SK-N-SH treated with all-trans-retinoic acid at 6 μM for 48 hours (cell line): Measurements from ENCODE around the gene PKLR.
"Not testable (repeated sequence)": the region's sequence is repeated elsewhere in the genome, so short reads cannot be mapped to it uniquely, and the experiment has no call there.

Source experiments
- ATAC-seq: fragments of 200-7000 bp; cut with Tn5 transposase; 3 replicates; pipeline ENCODE4 v1.9.1; 2020; ENCODE audit warnings: mild to moderate bottlenecking, moderate library complexity
- ARNTL ChIP-seq: fragments of 450-650 bp; formaldehyde crosslinking; IDR thresholded peaks from 2 replicates; pipeline ENCODE4 v1.5.0; 2020; ENCODE audit warnings: low read depth, mild to moderate bottlenecking, moderate library complexity, borderline replicate concordance
- BACH2 ChIP-seq: fragments of 250-450 bp; sonication (Bioruptor Pico); IDR thresholded peaks from 2 replicates; pipeline ENCODE4 v1.9.0; 2021; ENCODE audit warnings: mild to moderate bottlenecking, borderline replicate concordance
- CSDC2 ChIP-seq: fragments of 250-450 bp; sonication (Bioruptor Pico); IDR thresholded peaks from 2 replicates; pipeline ENCODE4 v1.5.0; 2020; ENCODE audit warnings: mild to moderate bottlenecking, moderate library complexity
- CSRNP3 ChIP-seq: fragments of 250-450 bp; sonication (Bioruptor Pico); IDR thresholded peaks from 2 replicates; pipeline ENCODE4 v1.5.1; 2021; ENCODE audit warnings: mild to moderate bottlenecking, moderate library complexity
- ESRRG ChIP-seq: fragments of 250-450 bp; sonication (Bioruptor Pico); IDR thresholded peaks from 2 replicates; pipeline ENCODE4 v1.6.1; 2021; ENCODE audit warnings: mild to moderate bottlenecking
- OSR1 ChIP-seq: fragments of 250-450 bp; sonication (Bioruptor Pico); IDR thresholded peaks from 2 replicates; pipeline ENCODE4 v1.8.0; 2022; ENCODE audit warnings: moderate library complexity, mild to moderate bottlenecking, inconsistent platforms
- PPARA ChIP-seq: fragments of 250-450 bp; sonication (Bioruptor Pico); IDR thresholded peaks from 2 replicates; pipeline ENCODE4 v1.5.0; 2020; ENCODE audit warnings: mild to moderate bottlenecking, borderline replicate concordance
- RARB ChIP-seq: fragments of 250-450 bp; sonication (Bioruptor Pico); IDR thresholded peaks from 2 replicates; pipeline ENCODE4 v1.8.0; 2021; ENCODE audit warnings: mild to moderate bottlenecking, moderate library complexity
- SNAI2 ChIP-seq: fragments of 250-450 bp; sonication (Bioruptor Pico); IDR thresholded peaks from 2 replicates; pipeline ENCODE4 v1.5.0; 2020; ENCODE audit warnings: mild to moderate bottlenecking, moderate library complexity
- TCF4 ChIP-seq: fragments of 250-450 bp; sonication (Bioruptor Pico); IDR thresholded peaks from 2 replicates; pipeline ENCODE4 v1.8.0; 2021; ENCODE audit warnings: mild to moderate bottlenecking, moderate library complexity, borderline replicate concordance
- ZC3H10 ChIP-seq: fragments of 250-450 bp; sonication (Bioruptor Pico); IDR thresholded peaks from 2 replicates; pipeline ENCODE4 v1.5.1; 2021; ENCODE audit warnings: mild to moderate bottlenecking, moderate library complexity
- ZFP3 ChIP-seq: fragments of 250-450 bp; sonication (Bioruptor Pico); IDR thresholded peaks from 2 replicates; pipeline ENCODE4 v1.5.0; 2020; ENCODE audit warnings: mild to moderate bottlenecking, moderate library complexity
- ZFP30 ChIP-seq: fragments of 450-650 bp; formaldehyde crosslinking; IDR thresholded peaks from 2 replicates; pipeline ENCODE4 v1.5.0; 2022; ENCODE audit warnings: mild to moderate bottlenecking, moderate library complexity
- ZNF565 ChIP-seq: fragments of 450-650 bp; formaldehyde crosslinking; conservative IDR thresholded peaks from 2 replicates; pipeline ENCODE4 v1.5.0; 2020; ENCODE audit warnings: low read depth, mild to moderate bottlenecking, moderate library complexity
- ZNF70 ChIP-seq: fragments of 450-650 bp; formaldehyde crosslinking; IDR thresholded peaks from 2 replicates; pipeline ENCODE4 v1.5.0; 2020; ENCODE audit warnings: mild to moderate bottlenecking, moderate library complexity
- TF ChIP-seq, protein P1 (sequence below): fragments of 250-450 bp; sonication (Bioruptor Pico); IDR thresholded peaks from 2 replicates; pipeline ENCODE4 v1.8.0; 2020; ENCODE audit warnings: mild to moderate bottlenecking, moderate library complexity, borderline replicate concordance
- TF ChIP-seq, protein P2 (sequence below): fragments of 250-450 bp; sonication (Bioruptor Pico); IDR thresholded peaks from 2 replicates; pipeline ENCODE4 v1.8.0; 2021; ENCODE audit warnings: low read depth, mild to moderate bottlenecking, moderate library complexity, borderline replicate concordance

PKLR gene

GRCh38 chr1:155253208-155253607 lies 48.0 kb downstream of the PKLR start (continued):
- TF ChIP-seq OSR1 (CRISPR knock-in tag) (no peak), ZNF565 (CRISPR knock-in tag) (no peak), ZFP3 (no peak)

GRCh38 chr1:155251566-155251965 lies 49.7 kb downstream of the PKLR start:
- no peak for ATAC-seq

DNA sequence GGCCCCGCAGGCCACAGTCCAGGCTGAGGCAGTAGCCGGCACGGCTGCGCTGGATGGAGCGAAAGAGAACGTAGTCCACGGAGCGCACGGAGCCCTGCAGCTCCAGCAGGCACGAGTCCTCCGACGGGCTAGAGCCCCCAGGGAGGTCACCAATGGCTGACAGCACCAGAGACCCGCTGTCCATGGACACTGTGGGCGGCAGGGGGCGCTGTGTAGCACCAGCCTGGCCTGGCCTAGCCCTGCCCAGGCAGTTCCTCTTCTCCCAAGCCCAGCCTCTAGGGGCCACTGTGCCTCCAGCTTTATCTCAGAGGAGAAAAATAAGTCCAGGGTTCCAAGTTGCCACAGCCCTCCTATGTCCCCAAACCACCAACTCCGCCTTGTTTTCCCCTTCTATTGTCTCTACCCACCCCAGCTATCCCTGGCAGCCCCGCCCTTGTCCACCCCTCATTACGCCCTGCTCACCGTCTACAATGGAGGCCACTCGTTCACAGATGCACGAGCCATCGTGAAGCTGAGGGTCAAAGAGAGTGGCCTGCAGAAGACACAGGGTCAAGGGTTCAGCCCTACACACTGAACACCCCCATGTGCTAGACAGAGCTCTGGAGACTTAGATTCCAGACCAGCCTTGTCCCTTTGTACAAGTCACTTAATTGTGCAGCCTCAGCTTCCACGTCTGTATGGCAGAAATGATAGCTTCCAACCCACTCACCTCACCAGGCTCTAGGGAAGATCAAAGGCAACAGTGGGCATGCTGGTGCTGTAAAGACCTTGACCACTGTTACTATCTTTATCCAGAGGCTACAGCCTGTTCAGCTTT lies 50.4 kb downstream of the PKLR start:
- TF ChIP-seq, protein P1, sequence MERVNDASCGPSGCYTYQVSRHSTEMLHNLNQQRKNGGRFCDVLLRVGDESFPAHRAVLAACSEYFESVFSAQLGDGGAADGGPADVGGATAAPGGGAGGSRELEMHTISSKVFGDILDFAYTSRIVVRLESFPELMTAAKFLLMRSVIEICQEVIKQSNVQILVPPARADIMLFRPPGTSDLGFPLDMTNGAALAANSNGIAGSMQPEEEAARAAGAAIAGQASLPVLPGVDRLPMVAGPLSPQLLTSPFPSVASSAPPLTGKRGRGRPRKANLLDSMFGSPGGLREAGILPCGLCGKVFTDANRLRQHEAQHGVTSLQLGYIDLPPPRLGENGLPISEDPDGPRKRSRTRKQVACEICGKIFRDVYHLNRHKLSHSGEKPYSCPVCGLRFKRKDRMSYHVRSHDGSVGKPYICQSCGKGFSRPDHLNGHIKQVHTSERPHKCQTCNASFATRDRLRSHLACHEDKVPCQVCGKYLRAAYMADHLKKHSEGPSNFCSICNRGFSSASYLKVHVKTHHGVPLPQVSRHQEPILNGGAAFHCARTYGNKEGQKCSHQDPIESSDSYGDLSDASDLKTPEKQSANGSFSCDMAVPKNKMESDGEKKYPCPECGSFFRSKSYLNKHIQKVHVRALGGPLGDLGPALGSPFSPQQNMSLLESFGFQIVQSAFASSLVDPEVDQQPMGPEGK, result no peak
- TF ChIP-seq ESRRG, result no peak
- no peak for TF ChIP-seq ZNF70 (CRISPR knock-in tag)
- TF ChIP-seq TCF4 (CRISPR knock-in tag), result no peak
- no peak for TF ChIP-seq CSDC2 (CRISPR knock-in tag)
- no peak for TF ChIP-seq ZNF565 (CRISPR knock-in tag)
- no peak for TF ChIP-seq BACH2 (CRISPR knock-in tag)
- peak; percentile 83 for ATAC-seq

More at GRCh38 chr1:155251566-155251965, 49.7 kb downstream of the PKLR start:
- TF ChIP-seq ZFP30 (CRISPR knock-in tag), result no peak
- no peak for TF ChIP-seq ZC3H10 (CRISPR knock-in tag)
- no peak for TF ChIP-seq SNAI2 (CRISPR knock-in tag)
- no peak for TF ChIP-seq CSRNP3 (CRISPR knock-in tag)
- TF ChIP-seq PPARA (CRISPR knock-in tag), result no peak
- TF ChIP-seq, protein P2, sequence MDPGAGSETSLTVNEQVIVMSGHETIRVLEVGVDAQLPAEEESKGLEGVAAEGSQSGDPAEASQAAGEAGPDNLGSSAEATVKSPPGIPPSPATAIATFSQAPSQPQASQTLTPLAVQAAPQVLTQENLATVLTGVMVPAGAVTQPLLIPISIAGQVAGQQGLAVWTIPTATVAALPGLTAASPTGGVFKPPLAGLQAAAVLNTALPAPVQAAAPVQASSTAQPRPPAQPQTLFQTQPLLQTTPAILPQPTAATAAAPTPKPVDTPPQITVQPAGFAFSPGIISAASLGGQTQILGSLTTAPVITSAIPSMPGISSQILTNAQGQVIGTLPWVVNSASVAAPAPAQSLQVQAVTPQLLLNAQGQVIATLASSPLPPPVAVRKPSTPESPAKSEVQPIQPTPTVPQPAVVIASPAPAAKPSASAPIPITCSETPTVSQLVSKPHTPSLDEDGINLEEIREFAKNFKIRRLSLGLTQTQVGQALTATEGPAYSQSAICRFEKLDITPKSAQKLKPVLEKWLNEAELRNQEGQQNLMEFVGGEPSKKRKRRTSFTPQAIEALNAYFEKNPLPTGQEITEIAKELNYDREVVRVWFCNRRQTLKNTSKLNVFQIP (CRISPR knock-in tag), result no peak
- TF ChIP-seq OSR1 (CRISPR knock-in tag), result no peak

DNA sequence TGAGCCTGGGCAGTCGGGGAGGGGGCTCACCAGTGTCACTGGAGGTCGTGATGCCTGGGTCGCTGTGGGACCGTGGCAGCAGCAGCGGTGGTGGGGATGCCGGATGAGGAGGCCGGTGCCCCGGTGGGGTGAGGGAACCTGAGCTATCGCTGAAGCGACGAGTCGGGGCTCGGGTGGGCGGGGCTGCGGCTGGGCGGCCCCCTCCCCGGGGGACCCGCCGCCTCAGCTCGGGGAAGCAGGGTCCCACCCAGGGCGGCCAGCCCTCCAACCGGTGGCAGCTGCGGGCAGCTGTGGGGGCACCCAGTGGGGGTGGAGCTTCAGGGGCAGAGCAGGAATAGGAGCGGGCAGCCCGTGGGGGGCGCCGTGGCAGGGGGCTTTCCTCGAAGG lies 51.0 kb downstream of the PKLR start:
- ATAC-seq, result no peak
- TF ChIP-seq ARNTL (CRISPR knock-in tag) (no peak), PPARA (CRISPR knock-in tag) (no peak)

- no peak for TF ChIP-seq PPARA (CRISPR knock-in tag)
- no peak for TF ChIP-seq TCF4 (CRISPR knock-in tag)
- TF ChIP-seq ZC3H10 (CRISPR knock-in tag), result no peak
- TF ChIP-seq ARNTL (CRISPR knock-in tag), result no peak
- TF ChIP-seq, all 23 proteins: peak for 0
- no peak for ATAC-seq
Measured at GRCh38 chr1:155247667-155248553, 53.3 kb downstream of the PKLR start.

GRCh38 chr1:155246796-155247195 lies 54.4 kb downstream of the PKLR start:
- ATAC-seq, result not testable (repeated sequence)

GRCh38 chr1:155245163-155245524 lies 56.1 kb downstream of the PKLR start:
- TF ChIP-seq CSDC2 (CRISPR knock-in tag) (no peak), ESRRG (no peak), ZC3H10 (CRISPR knock-in tag) (no peak), RARB (CRISPR knock-in tag) (no peak)
- TF ChIP-seq, protein P2 (CRISPR knock-in tag), result no peak
- ATAC-seq, result no peak
